Stimulated activated CD4-positive, alpha-beta T cell treated with anti-CD3 and anti-CD28 coated beads, Interleukin-4, amount 100 ng/mL, for 4 hours (primary cell): Measurements from ENCODE around the gene GTF3C4.
"Not testable (repeated sequence)": the region's sequence is repeated elsewhere in the genome, so short reads cannot be mapped to it uniquely, and the experiment has no call there.

Experiments used
- DNase-seq, 2 experiments: peaks; one replicate each; pipeline ENCODE4 v3.0.0-alpha.2; 2020

Gene GTF3C4

GRCh38 chr9:132703336-132703735 lies 33.1 kb downstream of the GTF3C4 start:
- DNase-seq: no peak

DNA sequence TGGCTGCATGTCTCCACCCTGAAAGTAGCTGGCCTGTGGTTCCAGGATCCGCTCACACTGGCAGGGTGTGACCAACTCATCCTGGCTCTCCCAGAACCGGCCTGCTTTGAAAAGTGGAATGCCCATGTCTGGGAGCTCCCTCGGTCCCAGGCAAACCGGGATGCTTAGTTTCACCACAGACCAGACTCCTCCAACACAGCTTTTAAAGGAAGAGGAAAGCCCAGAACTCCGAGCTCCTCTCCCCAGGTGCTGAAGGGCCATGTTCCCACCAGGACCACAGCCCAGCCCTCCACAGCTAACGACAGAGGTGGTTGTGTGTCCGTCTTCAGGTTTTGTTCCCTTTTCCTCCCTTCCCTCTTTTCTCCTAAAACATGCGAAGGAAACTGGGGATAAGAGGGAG lies 38.0 kb downstream of the GTF3C4 start:
- no peak for DNase-seq

GRCh38 chr9:132708769-132709430 lies 38.6 kb downstream of the GTF3C4 start:
- no peak for DNase-seq

- no peak for DNase-seq
Observed at GRCh38 chr9:132710333-132710732, 40.1 kb downstream of the GTF3C4 start.

DNA sequence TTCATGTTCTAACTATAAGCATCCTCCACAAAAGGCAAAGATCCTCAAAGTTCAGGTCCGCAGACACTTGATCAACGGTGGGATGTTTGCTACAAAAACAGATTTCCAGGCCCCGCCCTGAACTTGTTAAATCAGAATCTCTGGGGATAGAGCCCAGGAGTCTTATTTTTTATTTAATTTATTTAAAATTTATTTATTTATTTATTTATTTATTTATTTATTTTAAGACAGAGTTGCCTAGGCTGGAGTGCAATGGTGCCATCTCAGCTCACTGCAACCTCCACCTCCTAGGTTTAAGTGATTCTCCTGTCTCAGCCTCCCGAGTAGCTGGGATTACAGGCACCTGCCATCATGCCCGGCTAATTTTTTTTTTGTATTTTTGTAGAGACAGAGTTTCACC lies 40.9 kb downstream of the GTF3C4 start:
- not testable (repeated sequence) for DNase-seq

GRCh38 chr9:132711846-132712245 lies 41.6 kb downstream of the GTF3C4 start:
- no peak for DNase-seq

DNA sequence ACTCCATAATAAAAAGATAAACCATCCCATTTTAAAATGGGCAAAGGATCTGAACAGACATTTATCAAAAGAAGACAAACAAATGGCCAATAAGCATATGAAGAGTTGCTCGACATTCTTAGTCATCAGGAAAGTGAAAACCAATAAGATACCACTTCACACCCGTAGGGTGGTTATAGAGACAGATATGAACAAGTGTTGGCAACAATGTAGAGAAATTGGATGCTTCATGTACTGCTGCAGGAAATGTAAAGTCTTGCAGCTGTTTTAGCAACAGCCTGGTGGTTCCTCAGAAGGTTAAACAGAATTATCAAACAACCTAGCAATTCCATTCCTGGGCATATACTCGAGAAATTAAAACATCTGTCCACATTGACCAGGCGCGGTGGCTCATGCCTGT lies 42.5 kb downstream of the GTF3C4 start:
- DNase-seq: no peak

GRCh38 chr9:132716007-132716406 lies 45.7 kb downstream of the GTF3C4 start:
- DNase-seq: no peak

DNA sequence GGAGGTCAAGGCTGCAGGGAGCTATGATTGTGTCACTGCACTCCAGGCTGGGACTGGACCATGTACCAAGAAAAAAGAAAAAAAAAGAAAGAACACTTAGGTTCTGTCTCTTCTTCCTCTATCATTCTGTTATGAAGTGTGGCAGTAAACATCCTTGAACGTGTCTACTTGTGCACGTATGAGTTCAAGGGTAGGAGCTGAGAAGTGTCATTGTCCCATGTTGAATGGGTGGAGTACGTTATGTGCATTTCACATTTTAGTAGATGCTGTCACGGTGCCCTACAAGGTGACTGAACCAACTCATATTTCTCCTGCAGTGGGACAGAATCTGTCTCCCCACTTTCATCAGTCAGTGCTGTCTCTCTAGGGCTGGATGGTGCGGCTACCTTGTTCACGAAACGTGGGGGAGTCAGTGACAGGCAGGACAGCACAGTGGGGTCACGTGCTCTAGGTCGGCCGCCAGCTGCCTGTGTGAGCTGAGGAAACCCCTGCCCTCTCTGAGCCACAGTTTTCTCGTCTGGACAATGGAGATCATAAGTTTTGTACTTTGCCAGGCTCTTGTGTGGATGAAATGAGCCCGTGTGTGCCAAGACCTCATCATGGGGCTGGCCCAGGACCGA lies 47.2 kb downstream of the GTF3C4 start:
- DNase-seq: no peak

- not testable (repeated sequence) for DNase-seq
Observed at GRCh38 chr9:132718381-132718928, 48.2 kb downstream of the GTF3C4 start.

GRCh38 chr9:132721661-132722060 lies 51.4 kb downstream of the GTF3C4 start:
- no peak for DNase-seq

GRCh38 chr9:132722564-132723065 lies 52.4 kb downstream of the GTF3C4 start:
- no peak for DNase-seq

- no peak for DNase-seq
Observed at GRCh38 chr9:132723809-132724208, 53.5 kb downstream of the GTF3C4 start.

- DNase-seq: no peak
Observed at GRCh38 chr9:132725306-132725705, 55.0 kb downstream of the GTF3C4 start.

DNA sequence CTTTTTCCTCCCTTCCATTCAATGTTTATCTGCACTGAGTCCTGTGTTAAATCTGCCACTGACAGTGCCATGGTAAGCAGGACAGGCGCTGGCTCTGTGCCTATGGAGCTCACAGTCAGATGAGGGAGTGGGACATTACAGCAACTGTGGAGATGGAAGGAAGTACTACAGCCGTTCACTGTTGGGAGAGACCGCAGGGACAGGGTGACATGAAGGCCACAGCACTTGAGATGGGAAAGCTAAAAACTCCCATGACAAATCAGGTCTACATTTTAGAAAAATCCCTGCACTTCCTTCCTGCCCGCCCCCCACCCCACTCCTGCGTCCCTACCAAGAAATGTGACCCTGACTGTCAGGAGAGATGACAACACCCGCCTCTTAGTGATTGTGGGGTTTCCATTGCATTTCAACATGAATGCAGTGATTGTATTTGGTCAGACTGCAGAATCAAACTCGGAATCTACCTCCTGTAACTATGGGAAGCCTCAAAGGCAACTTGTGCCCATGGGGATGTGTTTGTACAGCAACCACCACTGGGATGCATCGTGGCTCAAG lies 56.4 kb downstream of the GTF3C4 start:
- no peak for DNase-seq

GRCh38 chr9:132728071-132728470 lies 57.8 kb downstream of the GTF3C4 start:
- no peak for DNase-seq

GRCh38 chr9:132728497-132728896 lies 58.2 kb downstream of the GTF3C4 start:
- DNase-seq: no peak

- DNase-seq: no peak
Observed at GRCh38 chr9:132729235-132729890, 59.1 kb downstream of the GTF3C4 start.

DNA sequence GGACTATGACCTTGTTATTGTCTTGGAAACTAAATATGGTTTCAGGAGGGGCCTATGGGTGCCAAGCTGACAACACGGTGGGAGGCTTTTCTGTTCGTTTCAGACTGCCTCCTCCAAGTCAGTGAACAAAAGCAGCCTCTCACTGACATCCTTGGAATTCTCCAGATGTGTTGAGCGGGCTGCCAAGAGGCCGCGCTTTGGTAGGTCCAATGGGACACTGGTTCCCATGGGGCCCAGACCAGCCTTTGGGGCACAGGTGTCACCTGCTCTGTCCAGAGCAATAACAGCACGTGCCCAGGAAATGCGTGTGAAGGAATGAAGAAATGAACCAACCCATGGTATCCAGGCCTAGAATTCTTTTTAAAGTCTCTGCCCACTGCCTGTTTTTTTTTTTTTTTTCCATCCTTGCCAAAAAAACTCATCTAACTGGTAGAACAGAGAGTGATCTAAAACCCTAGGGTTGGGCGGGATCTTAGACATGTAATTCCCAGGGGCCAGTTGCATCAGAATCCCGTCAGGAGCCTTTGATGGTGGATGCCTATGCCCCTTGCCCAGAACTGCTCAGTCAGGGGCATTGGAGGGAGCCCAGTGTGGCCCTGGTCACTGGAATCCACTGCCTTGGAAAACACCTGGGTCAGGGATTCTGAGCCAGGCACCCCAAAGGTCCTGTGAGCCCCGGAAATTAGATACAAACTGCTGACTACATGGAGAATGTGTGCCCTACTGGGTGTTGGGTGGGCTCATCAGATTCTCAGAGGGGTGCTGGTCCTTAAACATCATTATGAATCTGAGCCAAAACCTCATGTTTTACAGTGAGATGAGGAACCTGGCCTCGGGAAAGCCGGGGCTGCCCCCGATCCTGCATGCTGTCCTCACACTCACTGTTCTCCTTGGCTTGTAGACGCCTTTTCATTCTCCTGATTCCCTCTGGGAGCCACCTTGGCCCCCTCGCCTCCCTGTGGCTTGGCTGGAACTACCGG lies 60.1 kb downstream of the GTF3C4 start:
- no peak for DNase-seq

- no peak for DNase-seq
Observed at GRCh38 chr9:132731230-132731629, 61.0 kb downstream of the GTF3C4 start.

DNA sequence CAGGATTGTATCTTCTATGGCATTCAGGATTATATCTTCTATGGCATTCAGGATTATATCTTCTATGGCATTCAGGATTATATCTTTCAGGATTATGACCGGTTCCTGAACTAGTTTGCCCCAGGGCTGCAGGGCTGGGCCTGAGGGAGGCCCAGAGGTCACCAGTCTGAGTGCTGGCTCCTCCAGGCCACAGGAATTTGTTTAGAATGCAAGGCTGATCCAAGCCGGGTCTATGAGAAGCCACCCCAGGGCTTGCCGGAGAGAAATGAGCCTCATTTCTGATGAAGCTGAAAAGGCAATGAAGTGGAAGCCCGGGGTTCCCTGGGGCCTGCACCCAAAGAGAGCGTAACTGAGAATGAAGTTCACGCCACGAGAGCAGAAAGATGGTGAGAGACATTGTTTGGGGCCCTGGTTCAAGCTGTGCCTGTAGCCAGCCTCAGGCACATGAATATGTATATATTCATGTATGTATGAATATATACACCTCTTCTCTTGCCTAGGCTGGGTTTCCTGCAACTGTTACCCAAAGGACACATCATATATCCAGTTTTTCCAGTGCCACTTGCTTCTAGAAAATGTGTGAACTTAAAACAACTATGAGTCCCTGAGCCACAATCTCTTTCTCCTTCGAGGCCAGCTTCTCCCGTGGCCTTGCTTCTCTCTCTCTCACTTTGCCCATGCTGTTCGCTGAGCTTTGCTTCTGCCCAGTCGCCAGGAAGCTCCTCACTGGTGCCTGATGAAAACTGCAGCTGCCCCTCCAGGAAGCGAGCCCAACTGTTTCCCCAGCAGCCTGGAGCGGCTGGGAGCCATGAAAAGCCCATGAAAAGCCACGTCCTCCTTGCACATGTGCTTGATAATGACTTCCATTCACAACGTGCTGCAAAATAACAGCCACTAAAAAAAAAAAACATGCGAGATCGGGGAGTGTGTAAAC lies 62.3 kb downstream of the GTF3C4 start:
- DNase-seq: no peak
